ENCODE measurements around the gene VWA8.

- TF ChIP-seq CTCF (IDR thresholded peaks at IDR 0.05) (no peak), EP300 (IDR thresholded peaks at IDR 0.05) (no peak), POLR2A (IDR thresholded peaks at IDR 0.05; ENCODE audit: low read depth) (no peak), POLR2AphosphoS5 (IDR thresholded peaks at IDR 0.05) (no peak)
Measured at GRCh38 chr13:41563341-41563983, 397.4 kb downstream of the VWA8 start.
